Keratinocyte (primary cell): ENCODE data around the gene RNF44. TPM values are rescaled to one million over a fixed set of nuclear protein-coding genes. Genes with fewer than 3 reads are reported as not detected.
A peak's percentile ranks its signal among the peaks of the same experiment; 100 is the strongest.

Experiments used
- DNase-seq: peaks from one replicate; pipeline ENCODE4 v3.0.0-alpha.2; 2011; ENCODE audit warnings: low read depth, missing footprints, low spot score
- FAIRE-seq: peaks from 2 replicates; lab custom pipeline; 2011; peaks lifted over from hg19 to GRCh38; lab: Jason Lieb, UNC
- H2AFZ ChIP-seq: 2 replicates; pipeline ENCODE4 v1.6.0; 2012; ENCODE audit warnings: low read length, control low read depth, inconsistent platforms; ENCODE audit not compliant: control insufficient read depth
- H3K27ac ChIP-seq: 2 replicates; pipeline ENCODE4 v1.5.1; 2011; ENCODE audit warnings: low read length; ENCODE audit not compliant: control insufficient read depth, insufficient read depth
- H3K27me3 ChIP-seq: 3 replicates; pipeline ENCODE4 v1.6.0; 2011; ENCODE audit warnings: low read length; ENCODE audit not compliant: control insufficient read depth, insufficient read depth; ENCODE audit errors: extremely low read depth
- H3K36me3 ChIP-seq, 2 experiments: 2 replicates in 1 of 2; 3 replicates in 1 of 2; pipeline ENCODE4 v1.5.1; 2011; ENCODE audit warnings: low read length in 2 of 2, mild to moderate bottlenecking in 1 of 2; ENCODE audit not compliant: control insufficient read depth in 2 of 2, insufficient read depth in 2 of 2; ENCODE audit errors: extremely low read depth in 1 of 2
- H3K4me1 ChIP-seq: 3 replicates; pipeline ENCODE4 v1.5.1; 2011; ENCODE audit warnings: low read length; ENCODE audit not compliant: control insufficient read depth, insufficient read depth; ENCODE audit errors: extremely low read depth
- H3K4me2 ChIP-seq: 3 replicates; pipeline ENCODE4 v1.6.0; 2011; ENCODE audit warnings: low read depth, low read length; ENCODE audit not compliant: control insufficient read depth, insufficient read depth; ENCODE audit errors: extremely low read depth
- H3K4me3 ChIP-seq, 3 experiments: fragments of 200-600 bp in 1 of 3; sonication (generic) in 1 of 3; 2 replicates in 2 of 3; 3 replicates in 1 of 3; pipeline ENCODE4 v1.5.1; 2011 to 2016; ENCODE audit warnings: low read length in 3 of 3, mild to moderate bottlenecking in 3 of 3, control low read depth in 2 of 3, inconsistent platforms in 1 of 3, low read depth in 1 of 3, mixed read lengths in 1 of 3, mixed run types in 1 of 3, moderate library complexity in 1 of 3; ENCODE audit not compliant: control insufficient read depth in 2 of 3, insufficient read depth in 2 of 3; ENCODE audit errors: extremely low read depth in 1 of 3
- H3K79me2 ChIP-seq: 2 replicates; pipeline ENCODE4 v1.6.0; 2012; ENCODE audit warnings: low read length; ENCODE audit not compliant: control insufficient read depth, insufficient read depth
- H3K9ac ChIP-seq: 3 replicates; pipeline ENCODE4 v1.6.0; 2011; ENCODE audit warnings: low read length; ENCODE audit not compliant: control insufficient read depth, insufficient read depth; ENCODE audit errors: extremely low read depth
- H3K9me1 ChIP-seq: 3 replicates; pipeline ENCODE4 v1.6.0; 2011; ENCODE audit warnings: low read length; ENCODE audit not compliant: control insufficient read depth, insufficient read depth; ENCODE audit errors: extremely low read depth
- H3K9me3 ChIP-seq: 2 replicates; pipeline ENCODE4 v1.5.1; 2012; ENCODE audit warnings: low read depth, low read length; ENCODE audit not compliant: control insufficient read depth
- H4K20me1 ChIP-seq: 3 replicates; pipeline ENCODE4 v1.6.0; 2011; ENCODE audit warnings: low read length; ENCODE audit not compliant: control insufficient read depth, insufficient read depth; ENCODE audit errors: extremely low read depth
- CTCF ChIP-seq, 3 experiments: IDR thresholded peaks in 1 of 3; conservative IDR thresholded peaks in 1 of 3; optimal IDR thresholded peaks in 1 of 3; 2 replicates in 2 of 3; 3 replicates in 1 of 3; pipeline versions ENCODE3 to v1.5.1; 2011; ENCODE audit warnings: low read length in 3 of 3, mild to moderate bottlenecking in 3 of 3, moderate library complexity in 2 of 3, control low read depth in 1 of 3, inconsistent platforms in 1 of 3; ENCODE audit not compliant: insufficient read depth in 2 of 3; ENCODE audit errors: extremely low read depth in 1 of 3
- EZH2 ChIP-seq: IDR thresholded peaks from one replicate; pipeline ENCODE4 v1.6.1; 2012; ENCODE audit warnings: inconsistent platforms, mild to moderate bottlenecking, low read length, moderate library complexity
- dilution Hi-C: fragments of 300-500 bp; cut with MboI; formaldehyde crosslinking; loops from one replicate; pipeline ENCODE4 v1.7.0; 2020; ENCODE audit warnings: low sequenced_read_pairs; ENCODE audit not compliant: extremely low pct_ligation_motif_present
- polyA minus RNA-seq, 3 experiments: library from RNA; depleted of rRNA, polyadenylated mRNA; stranded (reverse); fragments of >200 nt; gene quantifications; 1 replicate in 1 of 3; 2 replicates in 1 of 3; 3 replicates in 1 of 3; pipeline ENCODE4 v1.2.3, GENCODE V29; 2011
- polyA plus RNA-seq, 5 experiments: library from polyadenylated mRNA; depleted of rRNA in 3 of 5; stranded (reverse) in 3 of 5; stranded (forward) in 1 of 5; unstranded in 1 of 5; fragments of >200 nt; gene quantifications; 1 replicate in 1 of 5; 2 replicates in 3 of 5; 3 replicates in 1 of 5; pipeline versions ENCODE4 v1.2.1 to v1.2.3, GENCODE V29; 2011 to 2012; ENCODE audit warnings: missing spikeins in 2 of 5, low read depth in 1 of 5, low replicate concordance in 1 of 5

RNF44 gene
- polyA plus RNA-seq: 5.3 to 9.9 TPM (median 6.4 TPM) in 3 replicates
- polyA plus RNA-seq (2011; ENCODE audit: low read depth): 7.6 TPM
- 5.5 and 10.2 TPM in 2 replicates for polyA plus RNA-seq (2011; cell fraction: cytosol; rRNA removed)
- polyA plus RNA-seq (2011; cell fraction: nucleus; rRNA removed): 35.9 and 49.7 TPM in 2 replicates
- polyA plus RNA-seq (2012; ENCODE audit: low replicate concordance): 18.2 and 30.0 TPM in 2 replicates
- 5.0 to 16.2 TPM (median 7.2 TPM) in 3 replicates for polyA minus RNA-seq
- polyA minus RNA-seq (2011; cell fraction: cytosol; rRNA and poly(A)+ RNA removed): 28.8 TPM
- polyA minus RNA-seq (2011; cell fraction: nucleus; rRNA and poly(A)+ RNA removed): 15.8 and 17.5 TPM in 2 replicates

GRCh38 chr5:176536902-176537553 is at the start of gene RNF44:
Gene RNF44 (minus strand): TSS chr5:176537402. CDS start chr5:176532472, 4,930 bp downstream.
- peak within 1 kb of the TSS; percentile 97 for H2AFZ ChIP-seq
- H3K27me3 ChIP-seq: no peaks in the 10 kb centered on the region
- H3K4me1 ChIP-seq: peaks cover 49% of the 10 kb centered on the region
- H3K4me3 ChIP-seq: peak within 1 kb of the TSS; percentile 66 to 95 (median 94)
- TF ChIP-seq EZH2 (no peak), CTCF (optimal IDR thresholded peaks at IDR 0.05 in 1 of 3, IDR thresholded peaks at IDR 0.05 in 1 of 3, conservative IDR thresholded peaks at IDR 0.05 in 1 of 3; ENCODE audit: extremely low read depth in 1 of 3, insufficient read depth in 2 of 3, low read length in 3 of 3) (no peak)
- peak within 1 kb of the TSS; percentile 97 for H3K9ac ChIP-seq
- H3K9me3 ChIP-seq: no peaks in the 10 kb centered on the region
- H3K27ac ChIP-seq: peak within 1 kb of the TSS; percentile 98
- FAIRE-seq (no peak), DNase-seq (peak; percentile 71)
- H3K4me2 ChIP-seq: peak within 1 kb of the TSS; percentile 95
- H4K20me1 ChIP-seq: no peaks in the 10 kb centered on the region
- peaks cover 4% of the 10 kb centered on the region for H3K9me1 ChIP-seq
- dilution Hi-C loops: no loop called here
- peaks cover 36% of the 10 kb centered on the region for H3K79me2 ChIP-seq
- H3K36me3 ChIP-seq: peaks cover 0 to 3% of the 10 kb centered on the region in 2 experiments

- dilution Hi-C loops: no loop called here
Measured at GRCh38 chr5:176583076-176583475, 45.9 kb upstream of the RNF44 start.

More at GRCh38 chr5:176583076-176583475, 45.9 kb upstream of the RNF44 start:
- Histone ChIP-seq H4K20me1 (no peaks in the 10 kb centered on the region), H3K27me3 (no peaks in the 10 kb centered on the region), H3K79me2 (no peaks in the 10 kb centered on the region), H3K27ac (no peak overlapping the region), H3K9ac (no peak overlapping the region), H3K4me2 (no peak overlapping the region), H3K9me3 (peaks cover 7% of the 10 kb centered on the region), H3K4me1 (no peaks in the 10 kb centered on the region), H3K9me1 (no peaks in the 10 kb centered on the region), H2AFZ (no peak overlapping the region), H3K4me3 (no peak overlapping the region), H3K36me3 (no peaks in the 10 kb centered on the region)
- FAIRE-seq (no peak), DNase-seq (no peak)
- TF ChIP-seq EZH2 (no peak), CTCF (optimal IDR thresholded peaks at IDR 0.05 in 1 of 3, IDR thresholded peaks at IDR 0.05 in 1 of 3, conservative IDR thresholded peaks at IDR 0.05 in 1 of 3; ENCODE audit: extremely low read depth in 1 of 3, insufficient read depth in 2 of 3, low read length in 3 of 3) (no peak)
